ENCODE results near the gene FOXC2.

The FOXC2 gene

DNA sequence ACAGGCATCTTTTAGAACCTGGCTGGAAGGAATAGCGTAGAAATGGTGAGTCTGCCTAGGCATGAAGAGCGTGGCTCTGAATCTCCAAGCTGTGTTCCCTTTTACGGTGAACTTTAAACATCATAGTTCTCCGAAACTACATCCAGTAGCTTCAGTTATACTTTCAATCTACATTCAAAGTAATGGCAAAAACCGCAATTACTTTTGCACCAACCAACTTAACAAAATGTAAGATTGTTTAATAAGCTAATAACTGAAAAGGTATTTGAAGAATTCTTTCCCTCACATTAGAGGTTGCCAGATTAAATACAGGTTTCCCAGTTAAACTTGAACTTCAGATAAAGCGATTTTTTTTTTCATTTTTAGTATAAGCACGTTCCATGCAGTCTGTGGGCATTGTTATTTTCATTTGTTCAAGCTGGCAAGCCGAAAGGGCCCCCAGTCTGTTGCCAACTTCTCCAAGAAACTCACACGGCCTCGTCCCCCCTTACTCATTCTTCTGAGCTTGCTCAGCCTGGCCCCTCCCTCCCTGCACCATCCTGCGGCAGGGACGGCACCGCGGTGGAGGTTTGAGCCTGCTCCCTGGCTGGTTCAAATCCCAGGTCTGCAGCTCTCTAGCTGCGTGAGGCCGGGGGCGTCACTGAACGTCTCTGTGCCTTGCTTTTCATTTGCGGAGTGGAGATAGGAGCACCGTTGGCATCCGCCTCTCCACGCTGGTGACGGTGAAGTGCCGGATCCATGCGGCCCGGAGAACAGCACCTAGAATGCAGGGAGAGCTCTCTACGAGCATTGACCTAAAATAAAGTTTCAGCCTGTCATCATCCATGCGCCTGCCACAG is 8.1 kb upstream of the FOXC2 start:
- no peak for DNase-seq

DNA sequence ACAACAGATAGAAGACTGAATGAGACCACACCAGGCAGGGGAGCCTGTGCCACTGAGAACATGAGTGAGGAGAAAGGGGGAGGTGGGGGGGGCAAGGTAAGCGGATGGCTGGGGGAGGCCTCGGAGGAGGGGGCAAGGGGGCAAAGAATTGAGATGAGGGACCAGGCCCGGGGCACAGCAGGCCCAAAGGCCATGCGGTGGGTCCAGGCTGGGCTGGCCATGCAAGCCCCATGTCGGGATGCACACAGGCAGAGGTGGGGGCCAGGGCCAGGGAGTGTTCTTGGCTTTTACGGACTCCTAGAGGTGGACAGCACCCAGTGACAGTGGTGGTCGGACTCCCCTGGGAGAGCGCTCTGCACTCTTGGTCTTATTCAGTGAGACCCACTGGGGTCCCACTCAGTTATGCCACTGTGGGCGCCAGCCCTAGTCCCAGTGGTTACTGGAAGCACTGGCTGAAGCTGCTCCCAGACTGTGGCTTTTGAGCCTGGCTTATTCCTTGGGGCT is 6.8 kb upstream of the FOXC2 start:
- DNase-seq = no peak

DNA sequence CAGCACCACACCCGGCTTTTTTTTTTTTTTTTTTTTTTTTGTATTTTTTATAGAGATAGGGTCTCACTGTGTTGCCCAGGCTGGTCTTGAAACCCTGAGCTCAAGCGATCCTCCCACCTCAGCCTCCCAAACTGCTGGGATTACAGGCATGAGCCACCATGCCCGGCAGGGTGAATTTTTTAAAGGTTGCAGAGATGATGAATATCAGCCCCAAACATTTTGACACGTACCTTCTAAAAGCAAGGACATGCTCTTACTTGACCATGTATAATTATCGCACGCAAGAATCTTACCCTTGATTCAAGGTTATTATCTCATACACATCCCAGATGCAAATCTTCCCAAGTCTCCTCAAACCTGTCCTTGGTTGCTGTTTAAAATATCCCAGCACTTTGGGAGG is 4.3 kb upstream of the FOXC2 start:
- DNase-seq = no peak

DNA sequence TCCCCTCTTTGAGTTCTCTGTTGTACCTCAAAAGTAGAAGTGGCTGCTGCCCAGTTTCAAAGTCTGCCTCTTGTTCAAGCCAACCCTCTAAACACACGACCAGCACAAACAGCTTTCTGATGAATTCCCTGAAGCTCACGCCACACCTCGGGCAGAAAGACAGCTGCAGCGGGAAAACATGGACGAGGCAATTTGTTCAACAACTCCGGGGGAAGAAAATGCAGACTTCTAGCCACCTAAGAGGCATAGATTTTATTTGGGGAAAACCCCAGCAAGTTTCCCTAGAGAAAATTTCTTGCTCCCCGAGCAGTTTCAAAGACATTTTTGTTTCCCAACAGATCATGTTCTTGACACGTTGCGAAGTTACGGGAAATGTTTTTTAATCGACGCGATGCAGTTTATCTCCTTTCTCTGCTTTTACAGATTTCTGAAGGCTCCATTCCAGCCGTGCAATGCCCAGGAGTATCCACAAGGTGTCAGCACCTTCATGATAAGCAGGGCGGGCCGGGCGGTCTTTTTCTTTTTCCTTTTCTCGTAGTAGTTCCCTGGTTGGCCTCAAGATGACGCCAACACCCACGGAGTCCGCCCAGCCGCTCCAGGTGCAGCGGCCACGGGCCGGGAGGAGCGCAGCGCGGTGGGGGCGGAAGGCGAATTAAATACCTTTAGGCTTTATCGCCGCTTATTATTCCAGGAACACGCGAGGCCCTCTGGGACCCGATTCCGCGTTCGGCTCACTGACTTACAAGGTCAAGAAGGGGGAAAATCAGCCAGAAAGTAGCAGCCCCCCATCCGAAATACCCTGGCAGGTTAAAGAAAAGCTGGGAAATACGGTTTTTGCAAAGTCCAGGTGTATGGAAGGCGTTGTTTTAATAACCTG is 2.9 kb upstream of the FOXC2 start:
- DNase-seq = peak; percentile 64

DNA sequence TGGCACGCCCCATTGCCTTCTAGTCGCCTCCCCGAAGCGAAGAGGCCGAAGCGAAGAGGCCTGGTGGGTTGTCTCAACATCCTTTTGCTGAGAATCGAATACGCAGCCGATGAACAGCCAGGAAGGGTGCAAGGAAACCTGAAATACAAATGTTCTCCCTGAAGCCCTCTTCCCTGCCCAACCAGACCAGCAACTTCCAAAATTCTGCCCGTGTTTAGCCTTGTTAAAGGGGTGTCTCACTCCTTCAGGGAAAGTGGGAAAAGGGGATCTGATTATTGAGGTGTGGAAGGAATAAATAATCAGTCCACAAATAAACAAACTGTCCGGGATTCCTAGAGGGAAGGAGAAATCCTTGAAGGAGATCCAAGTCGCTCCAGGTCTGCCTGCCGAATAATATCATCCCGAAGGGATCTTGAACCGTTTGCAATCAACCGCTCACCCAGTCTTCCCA is 1.4 kb upstream of the FOXC2 start:
- no peak for DNase-seq

DNA sequence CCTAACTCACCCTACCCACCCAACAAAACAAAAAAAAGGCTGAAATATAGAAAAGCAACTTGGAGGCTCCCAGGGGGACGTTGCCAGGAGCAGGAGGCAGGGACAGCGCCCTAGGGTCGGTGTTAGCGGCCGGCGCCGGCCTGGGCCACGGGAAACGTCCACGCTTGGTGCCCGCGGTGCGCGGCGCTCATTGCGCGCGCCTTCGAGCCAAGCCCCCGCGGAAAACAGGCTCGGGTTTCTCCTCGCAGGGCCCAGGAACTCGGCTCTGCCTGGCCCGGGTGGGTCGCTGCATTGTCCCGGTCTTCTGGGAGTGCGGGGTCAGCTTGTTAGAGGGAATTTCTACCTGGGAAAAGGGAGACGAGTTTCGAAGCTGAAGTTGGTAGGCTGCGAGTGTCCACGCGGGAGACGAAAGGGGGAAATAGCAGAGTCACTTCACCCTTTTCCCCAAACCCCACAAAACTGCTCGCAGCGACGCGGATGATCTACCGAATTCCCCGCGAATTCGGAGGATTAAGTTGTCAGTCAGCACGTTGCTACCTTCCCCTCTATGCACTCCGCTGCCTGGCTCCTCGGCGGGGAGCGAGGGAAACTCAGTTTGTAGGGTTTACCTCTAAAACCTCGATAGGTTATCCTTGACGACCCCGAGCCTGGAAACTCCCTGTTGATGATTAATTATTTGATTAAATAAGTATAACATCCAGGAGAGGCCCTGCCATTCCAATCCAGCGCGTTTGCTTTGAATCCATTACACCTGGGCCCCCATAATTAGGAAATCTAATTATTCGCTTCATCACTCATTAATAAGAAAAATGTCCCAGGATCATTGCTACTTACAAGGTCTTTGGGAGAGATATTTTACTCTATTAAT is 751 bp upstream of the FOXC2 start:
- DNase-seq = no peak

DNA sequence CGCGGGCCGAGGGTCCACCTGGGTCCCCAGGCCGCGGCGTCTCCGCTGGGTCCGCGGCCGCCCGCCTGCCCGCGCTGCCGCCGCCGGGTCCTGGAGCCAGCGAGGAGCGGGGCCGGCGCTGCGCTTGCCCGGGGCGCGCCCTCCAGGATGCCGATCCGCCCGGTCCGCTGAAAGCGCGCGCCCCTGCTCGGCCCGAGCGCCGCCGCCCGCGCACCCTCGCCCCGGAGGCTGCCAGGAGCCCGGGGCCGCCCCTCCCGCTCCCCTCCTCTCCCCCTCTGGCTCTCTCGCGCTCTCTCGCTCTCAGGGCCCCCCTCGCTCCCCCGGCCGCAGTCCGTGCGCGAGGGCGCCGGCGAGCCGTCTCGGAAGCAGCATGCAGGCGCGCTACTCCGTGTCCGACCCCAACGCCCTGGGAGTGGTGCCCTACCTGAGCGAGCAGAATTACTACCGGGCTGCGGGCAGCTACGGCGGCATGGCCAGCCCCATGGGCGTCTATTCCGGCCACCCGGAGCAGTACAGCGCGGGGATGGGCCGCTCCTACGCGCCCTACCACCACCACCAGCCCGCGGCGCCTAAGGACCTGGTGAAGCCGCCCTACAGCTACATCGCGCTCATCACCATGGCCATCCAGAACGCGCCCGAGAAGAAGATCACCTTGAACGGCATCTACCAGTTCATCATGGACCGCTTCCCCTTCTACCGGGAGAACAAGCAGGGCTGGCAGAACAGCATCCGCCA is 504 bp downstream of the FOXC2 start:
- no peak for DNase-seq

DNA sequence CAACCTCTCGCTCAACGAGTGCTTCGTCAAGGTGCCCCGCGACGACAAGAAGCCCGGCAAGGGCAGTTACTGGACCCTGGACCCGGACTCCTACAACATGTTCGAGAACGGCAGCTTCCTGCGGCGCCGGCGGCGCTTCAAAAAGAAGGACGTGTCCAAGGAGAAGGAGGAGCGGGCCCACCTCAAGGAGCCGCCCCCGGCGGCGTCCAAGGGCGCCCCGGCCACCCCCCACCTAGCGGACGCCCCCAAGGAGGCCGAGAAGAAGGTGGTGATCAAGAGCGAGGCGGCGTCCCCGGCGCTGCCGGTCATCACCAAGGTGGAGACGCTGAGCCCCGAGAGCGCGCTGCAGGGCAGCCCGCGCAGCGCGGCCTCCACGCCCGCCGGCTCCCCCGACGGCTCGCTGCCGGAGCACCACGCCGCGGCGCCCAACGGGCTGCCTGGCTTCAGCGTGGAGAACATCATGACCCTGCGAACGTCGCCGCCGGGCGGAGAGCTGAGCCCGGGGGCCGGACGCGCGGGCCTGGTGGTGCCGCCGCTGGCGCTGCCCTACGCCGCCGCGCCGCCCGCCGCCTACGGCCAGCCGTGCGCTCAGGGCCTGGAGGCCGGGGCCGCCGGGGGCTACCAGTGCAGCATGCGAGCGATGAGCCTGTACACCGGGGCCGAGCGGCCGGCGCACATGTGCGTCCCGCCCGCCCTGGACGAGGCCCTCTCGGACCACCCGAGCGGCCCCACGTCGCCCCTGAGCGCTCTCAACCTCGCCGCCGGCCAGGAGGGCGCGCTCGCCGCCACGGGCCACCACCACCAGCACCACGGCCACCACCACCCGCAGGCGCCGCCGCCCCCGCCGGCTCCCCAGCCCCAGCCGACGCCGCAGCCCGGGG is 1.3 kb downstream of the FOXC2 start:
- DNase-seq = no peak

DNA sequence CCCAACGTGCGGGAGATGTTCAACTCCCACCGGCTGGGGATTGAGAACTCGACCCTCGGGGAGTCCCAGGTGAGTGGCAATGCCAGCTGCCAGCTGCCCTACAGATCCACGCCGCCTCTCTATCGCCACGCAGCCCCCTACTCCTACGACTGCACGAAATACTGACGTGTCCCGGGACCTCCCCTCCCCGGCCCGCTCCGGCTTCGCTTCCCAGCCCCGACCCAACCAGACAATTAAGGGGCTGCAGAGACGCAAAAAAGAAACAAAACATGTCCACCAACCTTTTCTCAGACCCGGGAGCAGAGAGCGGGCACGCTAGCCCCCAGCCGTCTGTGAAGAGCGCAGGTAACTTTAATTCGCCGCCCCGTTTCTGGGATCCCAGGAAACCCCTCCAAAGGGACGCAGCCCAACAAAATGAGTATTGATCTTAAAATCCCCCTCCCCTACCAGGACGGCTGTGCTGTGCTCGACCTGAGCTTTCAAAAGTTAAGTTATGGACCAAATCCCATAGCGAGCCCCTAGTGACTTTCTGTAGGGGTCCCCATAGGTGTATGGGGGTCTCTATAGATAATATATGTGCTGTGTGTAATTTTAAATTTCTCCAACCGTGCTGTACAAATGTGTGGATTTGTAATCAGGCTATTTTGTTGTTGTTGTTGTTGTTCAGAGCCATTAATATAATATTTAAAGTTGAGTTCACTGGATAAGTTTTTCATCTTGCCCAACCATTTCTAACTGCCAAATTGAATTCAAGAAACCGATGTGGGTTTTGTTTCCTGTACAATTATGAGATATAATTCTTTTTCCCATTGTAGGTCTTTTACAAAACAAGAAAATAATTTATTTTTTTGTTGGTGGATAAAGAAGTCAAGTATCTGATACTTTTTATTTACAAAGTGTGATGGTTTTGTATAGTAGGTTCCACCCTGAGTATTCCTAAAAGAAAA is 2.3 kb downstream of the FOXC2 start:
- no peak for DNase-seq

DNA sequence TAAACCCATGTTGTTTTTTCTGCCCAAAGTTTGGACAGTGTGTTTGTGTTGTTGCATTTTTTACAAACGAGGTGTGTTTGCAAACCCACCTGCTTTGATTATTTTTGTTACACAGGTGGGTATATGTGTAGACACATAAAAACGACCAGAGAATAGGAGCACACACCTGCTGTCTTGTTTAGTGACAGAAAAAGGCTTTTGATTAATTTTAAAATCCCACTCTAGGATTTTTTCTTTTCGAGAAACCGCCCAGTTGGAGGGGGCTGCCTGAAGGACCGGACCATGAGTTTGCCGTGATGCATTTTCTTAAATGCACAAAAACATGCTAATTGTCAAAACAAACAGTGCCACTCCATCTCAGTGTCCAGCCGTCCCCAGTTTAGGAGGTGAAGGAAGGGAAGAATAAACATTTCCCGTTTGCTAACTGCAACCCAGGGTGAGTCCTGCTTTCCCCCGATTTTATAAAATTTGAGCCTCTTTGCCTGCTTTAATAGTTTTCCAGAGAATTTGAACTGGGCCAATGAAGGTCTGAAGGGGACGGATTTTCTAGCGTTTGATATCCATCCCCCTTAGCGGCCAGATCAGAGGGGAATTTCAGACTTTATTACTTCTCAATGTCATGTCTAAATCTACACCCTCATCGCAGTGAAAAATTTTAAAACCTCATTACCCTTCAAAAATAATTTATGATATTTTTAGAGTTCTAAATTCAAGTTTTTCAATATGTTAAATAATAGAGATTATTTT is 3.2 kb downstream of the FOXC2 start:
- DNase-seq = no peak

DNA sequence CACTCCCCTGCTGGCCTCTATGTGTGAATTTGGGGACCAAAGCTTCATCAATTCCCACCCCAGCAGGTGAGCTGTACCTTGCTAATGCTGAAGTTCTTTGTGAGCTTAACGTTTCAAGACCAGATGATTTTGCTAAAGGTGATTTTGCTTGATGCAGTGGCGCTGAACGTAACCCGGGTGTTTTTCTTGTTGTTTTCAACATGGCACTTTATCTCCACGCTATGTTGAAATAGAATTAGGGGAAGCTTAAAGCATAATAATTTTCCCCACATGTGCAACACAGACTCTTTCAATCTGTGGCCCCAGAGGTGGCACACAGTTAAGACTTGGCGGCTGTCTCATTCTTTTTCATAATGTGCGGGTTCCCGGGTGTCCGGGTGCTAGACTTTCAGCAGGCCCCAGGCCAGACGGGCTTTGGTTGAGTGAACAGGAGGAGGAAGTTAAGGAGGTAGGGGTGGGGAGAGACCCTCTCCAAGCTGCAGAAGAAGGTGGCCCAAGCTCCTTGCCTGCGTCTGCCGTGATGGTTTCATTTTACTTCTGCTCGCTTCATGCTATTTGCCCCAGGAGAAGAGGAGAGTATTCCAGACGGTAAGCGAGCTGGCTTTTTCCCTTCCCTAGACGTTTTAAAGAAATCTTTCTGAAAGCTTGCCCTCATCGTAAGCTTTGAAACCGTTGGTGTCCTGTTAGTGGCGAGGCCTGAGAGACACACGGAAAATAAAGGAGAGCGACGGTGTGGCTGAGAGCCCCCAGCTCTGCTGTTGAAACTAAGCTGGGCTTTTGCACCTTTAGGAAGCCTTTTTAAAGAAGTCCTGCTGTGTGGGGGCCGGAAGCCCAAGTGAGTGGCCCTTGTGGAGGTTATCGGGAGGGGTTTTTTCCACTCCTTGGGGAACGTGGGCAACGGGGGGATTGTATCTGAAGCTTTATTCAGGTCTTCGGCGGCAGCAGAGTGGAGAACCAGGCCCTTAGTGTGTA is 4.2 kb downstream of the FOXC2 start:
- DNase-seq = no peak

DNA sequence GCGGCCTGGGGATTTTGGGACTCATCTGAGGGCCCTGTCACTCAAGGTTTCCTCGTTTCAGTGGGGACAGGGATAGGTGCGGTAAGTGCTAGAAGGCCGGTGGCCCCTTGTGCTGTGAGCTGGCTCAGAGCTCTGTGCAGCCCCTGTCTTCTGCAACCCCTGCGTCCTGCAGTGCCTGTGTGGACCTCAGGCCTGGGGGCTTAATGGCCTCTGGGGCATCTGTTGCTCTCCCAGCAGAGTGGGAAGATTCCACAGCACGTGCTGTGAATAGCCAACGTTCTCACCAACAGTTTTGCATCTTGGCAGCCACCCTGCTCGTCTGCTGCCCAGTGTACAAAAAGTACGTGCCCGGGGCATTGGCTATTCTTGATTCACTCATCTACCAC is 4.9 kb downstream of the FOXC2 start:
- no peak for DNase-seq

DNA sequence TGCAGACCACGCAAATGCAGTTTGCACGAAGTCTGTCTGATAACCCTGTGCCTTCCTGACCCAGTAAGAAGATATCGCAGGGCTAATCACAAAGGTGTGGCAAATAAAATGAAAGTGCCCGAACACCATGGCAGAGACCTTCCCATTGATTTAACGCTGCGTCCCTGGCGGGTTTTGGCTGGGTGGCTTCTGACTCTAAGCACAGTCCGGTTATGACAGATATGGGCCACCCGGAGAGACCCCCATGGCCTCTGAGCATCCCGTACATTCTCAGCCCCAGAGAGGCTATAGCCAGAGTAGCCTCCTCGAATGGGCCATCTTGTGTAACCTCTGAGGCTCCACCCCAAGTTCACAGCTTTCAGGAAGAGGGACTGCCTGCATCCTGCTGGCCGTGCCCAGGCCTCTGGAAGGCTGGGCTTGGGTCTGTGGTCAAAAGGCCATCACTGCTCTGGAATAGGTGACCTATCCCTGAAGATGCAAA is 5.5 kb downstream of the FOXC2 start:
- no peak for DNase-seq

DNA sequence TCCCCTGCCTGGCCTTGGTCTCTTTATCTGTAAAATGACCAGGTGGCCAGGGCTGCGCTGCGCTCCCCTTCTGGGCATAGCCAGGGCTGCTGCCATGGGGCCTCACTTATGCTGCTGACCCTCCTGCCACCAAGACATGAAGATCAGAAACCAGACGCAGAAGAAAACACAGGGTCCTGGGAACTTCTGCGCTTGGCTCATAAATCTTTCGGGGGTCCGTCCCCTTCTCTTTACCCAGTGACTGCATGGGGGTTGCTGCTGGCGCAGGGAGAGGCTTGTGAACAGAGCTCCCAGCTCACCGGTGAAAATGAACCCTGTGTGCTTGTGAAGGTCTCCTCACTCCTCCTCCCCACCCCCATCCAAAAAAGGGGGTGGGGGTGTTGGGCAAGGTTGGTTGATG is 6.0 kb downstream of the FOXC2 start:
- DNase-seq = no peak

DNA sequence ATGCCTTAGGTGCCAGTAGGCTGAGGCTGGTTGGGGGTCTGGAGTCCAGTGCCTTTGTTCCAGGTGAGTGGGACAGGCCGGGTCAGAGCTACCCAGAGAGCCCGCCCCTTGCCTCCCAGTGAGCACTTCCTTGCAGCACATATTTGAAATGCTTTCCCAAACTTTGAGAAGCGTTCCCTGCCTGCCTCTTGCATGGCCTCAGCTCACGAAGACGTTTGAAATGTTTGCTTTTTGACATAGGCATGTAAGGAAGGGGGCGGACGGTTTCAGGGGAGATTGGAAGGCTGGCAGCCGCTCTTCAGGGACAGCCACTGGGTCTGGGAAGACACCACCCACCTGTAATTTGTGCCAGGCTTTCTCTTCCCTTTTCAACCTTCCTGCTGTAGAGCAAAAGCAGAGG is 6.6 kb downstream of the FOXC2 start:
- no peak for DNase-seq

DNA sequence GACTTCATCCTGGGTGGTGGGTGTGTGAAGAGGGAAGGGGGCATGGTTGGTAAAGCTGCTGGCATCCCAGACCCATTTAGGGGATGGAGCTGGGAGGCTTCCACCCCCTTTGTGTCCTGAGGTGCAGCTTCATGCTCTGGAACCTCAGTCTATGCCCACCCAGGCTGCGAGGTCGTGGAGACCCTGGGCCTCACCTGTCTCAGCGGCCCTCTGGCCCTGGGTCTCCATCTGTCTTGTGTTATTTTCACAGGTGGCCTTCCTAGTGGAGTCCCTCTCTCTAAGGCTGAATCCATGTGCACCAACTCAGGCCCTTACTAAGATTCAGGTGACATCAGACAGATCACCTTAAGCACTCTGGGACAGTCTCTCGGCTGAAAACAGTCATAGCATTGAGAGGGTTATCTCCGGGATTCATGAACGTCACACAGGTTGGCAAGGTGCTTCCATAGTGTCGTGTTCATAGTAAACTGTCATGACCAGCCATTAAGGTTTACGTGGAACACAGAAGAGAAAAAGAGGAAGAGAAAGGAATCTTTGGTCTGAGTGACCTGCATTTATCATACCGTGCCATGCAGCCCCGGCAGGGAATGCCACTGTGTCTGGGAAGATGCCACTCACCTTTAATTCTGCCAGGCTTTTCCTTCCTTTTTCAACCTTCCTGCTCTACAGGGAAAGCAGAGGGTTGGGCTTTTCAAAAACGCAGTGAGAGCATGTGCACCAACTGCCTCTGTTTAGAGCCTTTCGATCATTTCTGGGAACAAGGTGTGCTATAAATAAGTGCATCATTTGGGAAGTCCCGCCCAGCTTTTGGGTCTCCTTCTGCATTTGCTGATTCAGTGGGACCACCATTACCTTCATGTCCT is 7.2 kb downstream of the FOXC2 start:
- DNase-seq = no peak

DNA sequence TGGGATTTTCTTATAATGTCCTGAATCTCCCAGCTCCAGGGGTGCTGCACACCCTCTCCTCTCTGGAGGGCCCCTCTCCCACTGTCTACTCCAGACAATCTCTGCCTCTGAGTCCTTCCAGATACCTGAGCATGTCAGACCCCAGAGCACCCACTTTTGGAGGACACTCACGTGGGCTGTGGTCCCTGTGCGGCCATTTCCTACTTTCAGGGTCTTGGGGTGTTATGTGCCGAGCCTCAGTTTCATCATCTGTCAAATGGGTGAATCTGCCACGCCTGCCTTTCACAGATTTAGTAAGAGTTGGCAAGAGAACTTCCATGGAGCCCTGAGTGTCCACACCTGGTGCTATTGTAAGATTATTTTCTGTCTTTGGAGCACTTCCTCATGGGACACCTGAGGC is 8.0 kb downstream of the FOXC2 start:
- no peak for DNase-seq

All from NCI-H510A treated with DMSO at 0.1 percent for 48 hours (cell line).